PFSK-1 (cell line): Measurements from ENCODE around the gene ZNF135.

Source experiments
- FOXP2 ChIP-seq: optimal IDR thresholded peaks from 2 replicates; pipeline ENCODE3; 2011; ENCODE audit warnings: borderline replicate concordance, control low read depth, inconsistent platforms; ENCODE audit not compliant: insufficient read depth; ENCODE audit errors: extremely low read length, extremely low read depth
- POLR2AphosphoS5 ChIP-seq: IDR thresholded peaks from 2 replicates; pipeline ENCODE4 v1.6.1; 2012; ENCODE audit warnings: low read depth, mild to moderate bottlenecking, control low read depth, low read length, moderate library complexity
- SIN3A ChIP-seq: IDR thresholded peaks from 2 replicates; pipeline ENCODE4 v1.6.1; 2012; ENCODE audit warnings: mild to moderate bottlenecking, low read length, moderate library complexity, borderline replicate concordance; ENCODE audit not compliant: insufficient read depth
- TAF1 ChIP-seq: IDR thresholded peaks from 2 replicates; pipeline ENCODE4 v1.6.1; 2012; ENCODE audit warnings: low read length, control low read depth, borderline replicate concordance; ENCODE audit not compliant: insufficient read depth
- TF ChIP-seq, protein P1 (sequence below), 2 experiments: IDR thresholded peaks; 2 replicates each; pipeline versions ENCODE4 v1.6.1 to v1.8.0; 2011 to 2012; ENCODE audit warnings: low read depth in 2 of 2, low read length in 2 of 2, control low read depth in 1 of 2, inconsistent platforms in 1 of 2, mild to moderate bottlenecking in 1 of 2, moderate library complexity in 1 of 2; ENCODE audit not compliant: insufficient read depth in 1 of 2

ZNF135 gene

GRCh38 chr19:58089846-58090245 is 30.8 kb downstream of the ZNF135 start:
- TF ChIP-seq FOXP2 (no peak), SIN3A (no peak), POLR2AphosphoS5 (no peak), TAF1 (no peak)
- TF ChIP-seq, protein P1, sequence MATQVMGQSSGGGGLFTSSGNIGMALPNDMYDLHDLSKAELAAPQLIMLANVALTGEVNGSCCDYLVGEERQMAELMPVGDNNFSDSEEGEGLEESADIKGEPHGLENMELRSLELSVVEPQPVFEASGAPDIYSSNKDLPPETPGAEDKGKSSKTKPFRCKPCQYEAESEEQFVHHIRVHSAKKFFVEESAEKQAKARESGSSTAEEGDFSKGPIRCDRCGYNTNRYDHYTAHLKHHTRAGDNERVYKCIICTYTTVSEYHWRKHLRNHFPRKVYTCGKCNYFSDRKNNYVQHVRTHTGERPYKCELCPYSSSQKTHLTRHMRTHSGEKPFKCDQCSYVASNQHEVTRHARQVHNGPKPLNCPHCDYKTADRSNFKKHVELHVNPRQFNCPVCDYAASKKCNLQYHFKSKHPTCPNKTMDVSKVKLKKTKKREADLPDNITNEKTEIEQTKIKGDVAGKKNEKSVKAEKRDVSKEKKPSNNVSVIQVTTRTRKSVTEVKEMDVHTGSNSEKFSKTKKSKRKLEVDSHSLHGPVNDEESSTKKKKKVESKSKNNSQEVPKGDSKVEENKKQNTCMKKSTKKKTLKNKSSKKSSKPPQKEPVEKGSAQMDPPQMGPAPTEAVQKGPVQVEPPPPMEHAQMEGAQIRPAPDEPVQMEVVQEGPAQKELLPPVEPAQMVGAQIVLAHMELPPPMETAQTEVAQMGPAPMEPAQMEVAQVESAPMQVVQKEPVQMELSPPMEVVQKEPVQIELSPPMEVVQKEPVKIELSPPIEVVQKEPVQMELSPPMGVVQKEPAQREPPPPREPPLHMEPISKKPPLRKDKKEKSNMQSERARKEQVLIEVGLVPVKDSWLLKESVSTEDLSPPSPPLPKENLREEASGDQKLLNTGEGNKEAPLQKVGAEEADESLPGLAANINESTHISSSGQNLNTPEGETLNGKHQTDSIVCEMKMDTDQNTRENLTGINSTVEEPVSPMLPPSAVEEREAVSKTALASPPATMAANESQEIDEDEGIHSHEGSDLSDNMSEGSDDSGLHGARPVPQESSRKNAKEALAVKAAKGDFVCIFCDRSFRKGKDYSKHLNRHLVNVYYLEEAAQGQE (IDR thresholded peaks at IDR 0.05; ENCODE audit: insufficient read depth in 1 of 2, low read depth in 2 of 2, low read length in 2 of 2) = no peak

GRCh38 chr19:58091251-58091995 is 32.3 kb downstream of the ZNF135 start:
- TF ChIP-seq FOXP2 = no peak
- no peak for TF ChIP-seq TAF1
- TF ChIP-seq POLR2AphosphoS5 = no peak
- TF ChIP-seq, protein P1 (IDR thresholded peaks at IDR 0.05; ENCODE audit: insufficient read depth in 1 of 2, low read depth in 2 of 2, low read length in 2 of 2) = no peak
- TF ChIP-seq SIN3A = no peak

DNA sequence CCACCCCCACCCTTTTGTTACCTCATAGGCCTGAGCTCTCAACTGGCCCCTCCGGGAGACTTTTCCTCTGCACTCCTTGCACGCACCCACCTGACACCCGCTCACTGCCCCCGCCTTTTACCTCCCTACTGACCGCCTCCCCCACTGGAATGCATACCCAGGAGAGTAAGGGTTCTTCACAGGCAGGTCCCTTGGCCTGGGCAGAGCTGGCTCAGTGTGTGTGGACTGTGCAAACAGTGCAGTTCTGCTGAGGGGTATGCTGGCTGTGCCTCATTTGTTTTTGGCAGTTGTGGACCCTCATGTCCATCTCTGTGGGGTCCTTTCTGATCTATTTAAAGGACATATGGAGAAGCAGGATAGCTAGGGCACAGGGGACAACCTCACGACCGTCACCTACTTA is 34.0 kb downstream of the ZNF135 start:
- no peak for TF ChIP-seq TAF1
- TF ChIP-seq POLR2AphosphoS5 = no peak
- TF ChIP-seq, protein P1 (IDR thresholded peaks at IDR 0.05; ENCODE audit: insufficient read depth in 1 of 2, low read depth in 2 of 2, low read length in 2 of 2) = no peak
- TF ChIP-seq FOXP2 = no peak
- TF ChIP-seq SIN3A = no peak

GRCh38 chr19:58095328-58095727 is 36.2 kb downstream of the ZNF135 start:
- TF ChIP-seq, protein P1 (IDR thresholded peaks at IDR 0.05; ENCODE audit: insufficient read depth in 1 of 2, low read depth in 2 of 2, low read length in 2 of 2) = no peak

DNA sequence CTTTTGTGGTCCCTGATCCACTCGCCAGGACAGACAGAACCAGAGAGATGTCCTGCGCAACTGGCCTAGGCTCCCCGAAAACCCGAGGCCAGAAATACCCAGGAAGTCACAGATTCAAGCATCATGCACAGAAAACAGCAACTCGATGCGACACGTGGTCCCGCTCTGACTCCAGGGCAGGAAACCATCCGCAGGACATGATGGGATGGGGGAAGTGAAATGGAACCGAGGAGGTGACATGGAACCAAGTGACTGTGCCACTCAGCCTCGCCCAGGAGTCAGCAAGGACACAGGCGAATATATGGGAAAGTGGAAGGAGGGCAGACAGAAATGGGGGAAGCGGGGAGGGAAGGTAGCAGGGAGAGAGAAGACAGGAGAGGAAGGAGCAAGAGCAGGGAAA is 37.8 kb downstream of the ZNF135 start:
- TF ChIP-seq TAF1 (no peak), SIN3A (no peak), POLR2AphosphoS5 (no peak), FOXP2 (no peak)
- TF ChIP-seq, protein P1 (IDR thresholded peaks at IDR 0.05; ENCODE audit: insufficient read depth in 1 of 2, low read depth in 2 of 2, low read length in 2 of 2) = no peak
